SJCRH30 (cell line): ENCODE measurements around the gene HSPB8. TPM values are rescaled to one million over a fixed set of nuclear protein-coding genes. Genes with fewer than 3 reads are reported as not detected.
"Not testable (repeated sequence)": the region's sequence is repeated elsewhere in the genome, so short reads cannot be mapped to it uniquely, and the experiment has no call there.

Source experiments
- DNase-seq, 2 experiments: peaks; one replicate each; pipeline ENCODE4 v3.0.0-alpha.2; 2015 to 2020
- H3K27ac ChIP-seq: fragments of 250-450 bp; sonication (Bioruptor Pico); 2 replicates; pipeline ENCODE4 v1.5.1; 2020; ENCODE audit warnings: mild to moderate bottlenecking, moderate library complexity
- H3K27me3 ChIP-seq: fragments of 250-450 bp; sonication (Bioruptor Pico); 2 replicates; pipeline ENCODE4 v1.5.1; 2020; ENCODE audit warnings: mild to moderate bottlenecking, moderate library complexity
- H3K36me3 ChIP-seq: fragments of 250-450 bp; sonication (Bioruptor Pico); 2 replicates; pipeline ENCODE4 v1.5.1; 2020; ENCODE audit warnings: mild to moderate bottlenecking, moderate library complexity
- H3K4me1 ChIP-seq: fragments of 250-450 bp; sonication (Bioruptor Pico); 2 replicates; pipeline ENCODE4 v1.5.1; 2020; ENCODE audit warnings: mild to moderate bottlenecking, moderate library complexity
- H3K4me3 ChIP-seq: fragments of 250-450 bp; sonication (Bioruptor Pico); 2 replicates; pipeline ENCODE4 v1.5.1; 2020; ENCODE audit warnings: mild to moderate bottlenecking, moderate library complexity
- H3K9me3 ChIP-seq: fragments of 250-450 bp; sonication (Bioruptor Pico); replicated peaks from 2 replicates; pipeline ENCODE4 v1.5.1; 2020; ENCODE audit warnings: mild to moderate bottlenecking, moderate library complexity
- total RNA-seq: library from RNA; depleted of rRNA; stranded (reverse); fragments of >200 nt; shearing (Covaris generic); gene quantifications from 2 replicates; pipeline ENCODE4 v1.2.3, GENCODE V29; 2014

The HSPB8 gene
- total RNA-seq, 1 experiment from 2014 or later = 3.3 TPM

DNA sequence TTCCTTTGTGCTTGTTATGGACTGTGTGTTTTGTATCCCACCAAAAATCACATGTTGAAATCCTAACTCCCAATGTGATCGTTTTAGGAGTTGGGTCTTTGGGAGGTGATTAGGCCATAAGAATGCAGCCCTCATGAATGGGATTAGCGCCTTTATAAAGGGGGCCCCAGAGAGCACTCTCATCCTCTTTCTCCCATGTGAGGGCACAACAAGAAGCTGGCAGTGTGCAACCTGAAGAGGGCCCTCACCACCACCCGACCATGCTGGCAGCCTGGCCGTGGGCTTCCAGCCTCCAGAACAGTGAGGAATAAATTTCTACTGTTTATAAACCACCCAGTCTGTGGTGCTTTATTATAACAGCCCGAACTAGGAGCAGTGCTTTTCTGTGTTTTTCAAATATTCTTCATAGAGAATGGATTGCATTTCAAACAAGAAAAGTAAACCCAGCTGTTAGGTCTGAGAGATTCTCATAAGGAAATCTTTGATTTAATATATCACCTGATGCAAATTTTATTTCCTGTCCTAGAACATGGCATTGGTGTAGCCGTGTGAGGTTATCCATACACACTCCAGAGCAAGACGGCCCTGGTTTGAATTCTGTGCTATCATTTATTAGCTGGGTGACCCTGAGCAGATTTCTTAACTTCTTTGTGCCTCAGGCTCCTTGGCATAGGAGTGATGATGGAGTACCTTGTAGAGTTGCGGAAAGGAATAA is 27.8 kb downstream of the HSPB8 start:
- Histone ChIP-seq H3K4me3 (no peak overlapping the region), H3K27ac (no peak overlapping the region), H3K36me3 (no peaks in the 10 kb centered on the region), H3K27me3 (no peaks in the 10 kb centered on the region), H3K9me3 (no peaks in the 10 kb centered on the region), H3K4me1 (no peaks in the 10 kb centered on the region)
- no peak for DNase-seq

- Histone ChIP-seq H3K4me3 (no peak overlapping the region), H3K4me1 (no peaks in the 10 kb centered on the region)
These were observed 28.4 kb downstream of the HSPB8 start for GRCh38 chr12:119207063-119207560.

GRCh38 chr12:119208626-119209061 is 29.9 kb downstream of the HSPB8 start:
- no peaks in the 10 kb centered on the region for H3K4me1 ChIP-seq
- no peak overlapping the region for H3K4me3 ChIP-seq
- H3K27ac ChIP-seq = no peak overlapping the region
- H3K9me3 ChIP-seq = no peaks in the 10 kb centered on the region
- no peaks in the 10 kb centered on the region for H3K27me3 ChIP-seq
- no peaks in the 10 kb centered on the region for H3K36me3 ChIP-seq
- DNase-seq = peak in 1 of 2 experiments; percentile 3

More at GRCh38 chr12:119207063-119207560, 28.4 kb downstream of the HSPB8 start:
- Histone ChIP-seq H3K27me3 (no peaks in the 10 kb centered on the region), H3K36me3 (no peaks in the 10 kb centered on the region), H3K9me3 (no peaks in the 10 kb centered on the region), H3K27ac (no peak overlapping the region)
- DNase-seq = no peak

- H3K4me3 ChIP-seq = no peak overlapping the region
- H3K9me3 ChIP-seq = no peaks in the 10 kb centered on the region
- H3K36me3 ChIP-seq = no peaks in the 10 kb centered on the region
- H3K4me1 ChIP-seq = no peaks in the 10 kb centered on the region
- DNase-seq = no peak
- no peaks in the 10 kb centered on the region for H3K27me3 ChIP-seq
- H3K27ac ChIP-seq = no peak overlapping the region
These were observed 33.2 kb downstream of the HSPB8 start for GRCh38 chr12:119211884-119212283.

- Histone ChIP-seq H3K4me1 (no peaks in the 10 kb centered on the region), H3K4me3 (no peak overlapping the region), H3K27ac (no peak overlapping the region), H3K36me3 (no peaks in the 10 kb centered on the region), H3K27me3 (no peaks in the 10 kb centered on the region), H3K9me3 (no peaks in the 10 kb centered on the region)
- DNase-seq = no peak
These were observed 37.4 kb downstream of the HSPB8 start for GRCh38 chr12:119216084-119216483.

- H3K27me3 ChIP-seq, DNase-seq, H3K27ac ChIP-seq, H3K36me3 ChIP-seq, H3K4me3 ChIP-seq, H3K4me1 ChIP-seq, H3K9me3 ChIP-seq: not testable (repeated sequence)
These were observed 40.1 kb downstream of the HSPB8 start for GRCh38 chr12:119218875-119219274.

DNA sequence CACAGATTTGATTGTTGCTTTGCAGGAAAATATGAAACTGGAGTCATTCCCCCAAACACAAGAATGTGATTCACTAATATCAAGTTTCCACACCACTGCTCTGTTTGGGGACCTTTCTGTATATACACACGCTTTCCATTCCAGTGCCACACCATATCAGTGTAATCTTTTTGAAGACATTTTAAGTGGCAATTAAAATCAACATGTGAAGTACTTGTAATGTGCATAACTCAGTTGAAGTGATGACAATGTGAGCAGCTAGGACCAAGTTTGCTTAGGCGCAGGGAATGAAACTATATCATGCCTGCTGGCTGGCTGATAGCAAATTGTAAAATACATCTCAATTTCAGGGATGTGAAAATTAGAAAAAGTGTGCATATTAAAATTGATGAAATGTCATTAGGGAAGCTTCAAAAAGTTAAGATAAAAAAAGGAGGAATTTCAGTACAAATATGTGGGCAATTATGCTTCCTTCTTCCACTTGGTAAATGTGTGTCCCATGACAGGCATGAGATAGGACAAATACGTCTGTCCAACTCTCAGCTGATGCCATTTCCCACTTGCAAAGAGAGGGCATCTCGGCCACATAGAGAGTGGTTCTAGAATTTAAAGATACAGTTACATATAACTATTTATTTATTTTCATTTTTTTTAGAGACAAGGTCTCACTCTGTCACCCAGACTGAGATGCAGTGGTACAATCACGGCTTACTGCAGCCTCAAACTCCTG is 43.7 kb downstream of the HSPB8 start:
- Histone ChIP-seq H3K27ac (no peak overlapping the region), H3K4me3 (no peak overlapping the region), H3K4me1 (no peaks in the 10 kb centered on the region)

GRCh38 chr12:119225454-119225853 is 46.7 kb downstream of the HSPB8 start:
- H3K36me3 ChIP-seq = no peaks in the 10 kb centered on the region
- no peaks in the 10 kb centered on the region for H3K9me3 ChIP-seq
- H3K4me1 ChIP-seq = no peaks in the 10 kb centered on the region
- H3K4me3 ChIP-seq = no peak overlapping the region
- H3K27ac ChIP-seq = no peak overlapping the region
- DNase-seq = no peak
- no peaks in the 10 kb centered on the region for H3K27me3 ChIP-seq

More for the DNA sequence above, 43.7 kb downstream of the HSPB8 start:
- H3K27me3 ChIP-seq = no peaks in the 10 kb centered on the region
- H3K9me3 ChIP-seq = no peaks in the 10 kb centered on the region
- H3K36me3 ChIP-seq = no peaks in the 10 kb centered on the region
- no peak for DNase-seq

DNA sequence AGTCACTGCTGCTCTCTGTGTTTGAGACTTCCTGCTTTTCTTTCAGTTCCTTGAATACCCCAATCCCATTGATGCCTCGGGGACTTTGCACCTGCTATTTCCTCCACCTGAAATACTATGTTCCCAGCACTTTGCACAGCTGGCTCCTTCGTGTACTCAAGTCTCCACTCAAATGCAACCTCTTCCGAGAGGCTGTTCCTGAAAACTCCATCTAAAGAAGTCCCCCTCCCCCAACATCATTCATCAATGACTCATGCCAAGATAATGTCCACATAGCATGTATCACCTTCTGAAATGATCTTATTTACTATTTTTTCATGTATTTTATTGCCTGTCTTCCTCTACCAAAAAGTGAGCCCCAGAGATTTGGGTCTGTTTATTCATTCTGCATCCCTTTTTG is 48.6 kb downstream of the HSPB8 start:
- DNase-seq = no peak
- H3K27ac ChIP-seq = no peak overlapping the region

DNA sequence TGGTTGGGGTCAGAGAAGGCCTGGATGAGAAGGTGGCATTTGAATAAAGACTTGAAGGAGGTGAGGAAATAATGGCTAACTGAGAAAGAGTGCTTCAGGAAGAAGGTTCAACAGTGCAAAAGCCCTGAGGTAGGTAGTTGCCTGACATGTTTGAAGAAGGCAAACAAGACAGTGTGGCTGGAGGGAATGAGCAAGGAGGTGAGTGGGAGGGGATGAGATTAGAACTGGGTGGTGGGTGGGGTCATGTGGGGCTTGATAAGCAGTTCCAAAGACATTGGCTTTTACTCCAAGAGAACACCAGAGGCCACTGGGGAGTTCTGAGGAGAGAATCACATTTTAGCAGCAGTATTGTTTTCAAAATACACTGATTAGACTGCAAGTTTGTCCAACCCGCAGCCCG is 50.5 kb downstream of the HSPB8 start:
- H3K4me3 ChIP-seq = no peak overlapping the region
- no peaks in the 10 kb centered on the region for H3K27me3 ChIP-seq
- DNase-seq = no peak
- no peaks in the 10 kb centered on the region for H3K36me3 ChIP-seq
- no peak overlapping the region for H3K27ac ChIP-seq
- no peaks in the 10 kb centered on the region for H3K9me3 ChIP-seq
- H3K4me1 ChIP-seq = no peaks in the 10 kb centered on the region

More for the DNA sequence above, 48.6 kb downstream of the HSPB8 start:
- H3K9me3 ChIP-seq = no peaks in the 10 kb centered on the region
- H3K4me3 ChIP-seq = no peak overlapping the region
- no peaks in the 10 kb centered on the region for H3K27me3 ChIP-seq
- H3K36me3 ChIP-seq = no peaks in the 10 kb centered on the region
- H3K4me1 ChIP-seq = no peaks in the 10 kb centered on the region

- Histone ChIP-seq H3K9me3 (no peaks in the 10 kb centered on the region), H3K27me3 (no peaks in the 10 kb centered on the region), H3K27ac (no peak overlapping the region), H3K4me1 (no peaks in the 10 kb centered on the region), H3K4me3 (peak overlapping the region; percentile 38), H3K36me3 (no peaks in the 10 kb centered on the region)
- peak; percentile 58 to 72 for DNase-seq
These were observed 51.1 kb downstream of the HSPB8 start for GRCh38 chr12:119229837-119230236.

- DNase-seq = no peak
- no peak overlapping the region for H3K27ac ChIP-seq
- no peaks in the 10 kb centered on the region for H3K36me3 ChIP-seq
- no peaks in the 10 kb centered on the region for H3K9me3 ChIP-seq
- no peaks in the 10 kb centered on the region; the same call in 1 of the 2 replicates for H3K27me3 ChIP-seq
- no peak overlapping the region for H3K4me3 ChIP-seq
- H3K4me1 ChIP-seq = no peaks in the 10 kb centered on the region
These were observed 52.1 kb downstream of the HSPB8 start for GRCh38 chr12:119230807-119231206.

- H3K27me3 ChIP-seq = no peaks in the 10 kb centered on the region; the same call in 1 of the 2 replicates
- no peaks in the 10 kb centered on the region for H3K4me1 ChIP-seq
- H3K9me3 ChIP-seq = no peaks in the 10 kb centered on the region
- no peak overlapping the region for H3K27ac ChIP-seq
- DNase-seq = no peak
- H3K4me3 ChIP-seq = no peak overlapping the region
- no peaks in the 10 kb centered on the region for H3K36me3 ChIP-seq
These were observed 53.0 kb downstream of the HSPB8 start for GRCh38 chr12:119231774-119232173.

- no peak for DNase-seq
- Histone ChIP-seq H3K9me3 (no peaks in the 10 kb centered on the region), H3K27ac (no peak overlapping the region), H3K4me3 (no peak overlapping the region), H3K4me1 (no peaks in the 10 kb centered on the region), H3K27me3 (no peaks in the 10 kb centered on the region; the same call in 1 of the 2 replicates), H3K36me3 (no peaks in the 10 kb centered on the region)
These were observed 56.5 kb downstream of the HSPB8 start for GRCh38 chr12:119235197-119235751.

DNA sequence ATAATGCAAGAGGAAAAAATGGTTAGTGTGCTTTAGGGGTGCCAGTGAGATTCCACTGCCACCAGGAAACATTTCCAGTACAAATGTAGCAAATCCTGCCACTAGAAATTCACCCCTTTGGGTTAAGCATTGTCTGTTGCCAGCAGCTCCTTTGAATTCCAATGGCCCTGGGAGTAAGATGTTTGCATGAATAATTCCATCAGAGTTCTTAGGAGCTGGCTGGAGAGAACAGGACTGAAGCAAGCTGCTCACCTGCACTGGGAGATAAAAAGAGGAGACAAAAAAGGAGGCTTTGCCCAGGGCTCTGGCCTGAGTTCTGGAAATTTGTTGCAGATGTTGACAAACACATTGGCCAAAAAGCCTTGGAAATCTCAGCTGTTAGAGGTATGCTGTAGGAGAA is 57.6 kb downstream of the HSPB8 start:
- Histone ChIP-seq H3K9me3 (no peaks in the 10 kb centered on the region), H3K27me3 (no peaks in the 10 kb centered on the region; the same call in 1 of the 2 replicates), H3K4me3 (no peak overlapping the region), H3K36me3 (no peaks in the 10 kb centered on the region), H3K4me1 (no peaks in the 10 kb centered on the region), H3K27ac (no peak overlapping the region)
- DNase-seq = no peak
